ENCODE results near the gene CPN2.

CPN2 gene

DNA sequence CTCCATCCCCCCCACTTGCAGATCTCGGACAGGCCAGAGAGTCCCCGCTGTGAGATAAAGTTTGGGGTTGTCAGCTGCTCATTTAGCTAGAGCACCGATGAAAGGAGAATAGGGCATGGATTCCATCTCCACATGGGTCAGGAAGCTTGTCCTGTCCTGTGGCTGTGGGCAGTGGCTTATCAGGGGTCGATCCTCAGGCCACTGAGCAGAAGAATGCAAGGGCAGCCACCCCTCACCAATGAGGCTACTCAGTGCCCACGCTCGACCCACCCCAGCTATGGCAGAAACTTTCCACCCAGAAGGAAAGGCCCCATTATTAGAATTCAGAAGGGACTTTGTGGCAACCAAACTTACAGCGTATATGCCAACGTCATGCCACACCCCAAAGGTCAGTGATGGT, 43.3 kb downstream of the CPN2 start (continued):
- TF ChIP-seq ISL1 (CRISPR knock-in tag; IDR thresholded peaks at IDR 0.05), result no peak

DNA sequence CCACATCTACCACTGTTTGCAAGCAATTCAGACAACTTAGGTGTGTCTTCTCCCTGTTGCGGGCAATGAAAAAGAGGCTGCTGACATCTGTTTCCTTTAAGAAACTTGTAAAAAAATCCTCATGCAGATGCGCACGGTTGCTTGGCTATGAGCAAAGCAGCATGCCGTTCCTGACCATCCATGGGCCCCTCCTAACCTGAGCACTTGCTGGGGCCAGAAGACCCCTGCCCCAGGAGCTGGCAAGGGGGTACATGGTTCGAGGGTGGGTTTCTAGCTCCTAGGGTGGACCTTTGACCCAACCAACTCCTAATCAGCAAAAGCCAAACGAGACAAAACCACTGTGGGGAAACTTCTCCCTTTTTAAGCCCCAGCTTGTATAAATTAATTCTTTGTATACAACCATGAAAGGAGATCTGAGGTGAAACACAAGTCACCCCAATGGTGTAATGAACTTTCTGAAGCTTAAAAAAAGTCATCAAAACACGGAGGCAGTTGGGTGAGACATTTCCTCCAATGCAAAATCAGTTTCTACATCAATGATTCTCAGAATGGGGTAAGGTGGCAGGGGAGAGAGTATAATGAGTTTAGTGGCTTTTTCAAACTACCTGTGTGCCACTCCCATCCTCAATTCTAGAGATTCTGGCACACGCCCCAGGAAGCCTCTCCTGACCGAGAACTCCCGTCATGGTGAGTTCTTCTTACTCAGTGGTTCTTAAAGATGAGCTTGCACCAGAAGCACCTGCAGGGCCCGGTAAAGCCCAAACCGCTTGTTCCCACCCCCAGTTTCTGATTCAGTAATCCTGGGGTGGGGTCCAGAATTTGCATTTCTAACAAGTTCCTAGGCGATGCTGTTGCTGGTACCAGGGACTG, 44.1 kb downstream of the CPN2 start:
- no peak for ATAC-seq
- TF ChIP-seq ZFP30 (CRISPR knock-in tag; IDR thresholded peaks at IDR 0.05) (no peak), ARNTL (CRISPR knock-in tag; IDR thresholded peaks at IDR 0.05; ENCODE audit: borderline replicate concordance, low read depth) (no peak), CSDC2 (CRISPR knock-in tag; IDR thresholded peaks at IDR 0.05) (no peak), ZNF565 (CRISPR knock-in tag; conservative IDR thresholded peaks at IDR 0.05; ENCODE audit: low read depth) (no peak), BACH2 (CRISPR knock-in tag; IDR thresholded peaks at IDR 0.05; ENCODE audit: borderline replicate concordance) (no peak)

DNA sequence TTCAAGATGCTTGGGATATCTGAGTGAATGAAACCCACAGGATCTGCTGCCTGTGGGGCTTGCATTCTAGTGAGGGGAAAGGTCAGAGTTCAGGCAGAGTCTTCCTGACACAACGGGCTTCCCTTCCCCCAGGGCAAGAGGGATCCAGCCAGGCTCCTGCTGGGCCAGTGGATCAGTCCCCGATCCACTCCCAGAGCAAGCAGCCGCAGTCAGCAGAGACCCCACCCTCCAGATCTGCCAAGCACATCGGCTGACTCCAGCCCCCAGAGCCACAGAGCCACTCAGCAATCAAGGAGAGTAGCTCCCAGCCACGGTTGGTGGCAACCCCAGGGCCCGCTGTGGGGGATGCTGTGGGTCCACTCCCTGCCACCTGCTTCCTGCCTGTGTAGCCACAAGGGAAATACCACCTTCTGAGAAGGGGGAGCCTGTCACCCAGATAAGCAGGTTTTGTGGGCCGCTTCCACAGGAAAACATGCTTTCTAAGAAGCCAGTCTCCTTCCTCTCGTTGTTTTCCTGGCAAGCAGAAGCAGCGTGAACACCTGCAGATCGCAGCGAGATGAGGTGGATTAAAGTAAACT, 44.9 kb downstream of the CPN2 start:
- no peak for ATAC-seq
- TF ChIP-seq ZNF565 (CRISPR knock-in tag; conservative IDR thresholded peaks at IDR 0.05; ENCODE audit: low read depth), result no peak
- TF ChIP-seq ISL1 (CRISPR knock-in tag; IDR thresholded peaks at IDR 0.05), result no peak
- no peak for TF ChIP-seq ZNF70 (CRISPR knock-in tag; IDR thresholded peaks at IDR 0.05)
- TF ChIP-seq PPARA (CRISPR knock-in tag; IDR thresholded peaks at IDR 0.05; ENCODE audit: borderline replicate concordance), result no peak
- no peak for TF ChIP-seq ZNF8 (CRISPR knock-in tag; IDR thresholded peaks at IDR 0.05)
- no peak for TF ChIP-seq ESRRG (CRISPR knock-in tag; IDR thresholded peaks at IDR 0.05)
- TF ChIP-seq, protein P1, sequence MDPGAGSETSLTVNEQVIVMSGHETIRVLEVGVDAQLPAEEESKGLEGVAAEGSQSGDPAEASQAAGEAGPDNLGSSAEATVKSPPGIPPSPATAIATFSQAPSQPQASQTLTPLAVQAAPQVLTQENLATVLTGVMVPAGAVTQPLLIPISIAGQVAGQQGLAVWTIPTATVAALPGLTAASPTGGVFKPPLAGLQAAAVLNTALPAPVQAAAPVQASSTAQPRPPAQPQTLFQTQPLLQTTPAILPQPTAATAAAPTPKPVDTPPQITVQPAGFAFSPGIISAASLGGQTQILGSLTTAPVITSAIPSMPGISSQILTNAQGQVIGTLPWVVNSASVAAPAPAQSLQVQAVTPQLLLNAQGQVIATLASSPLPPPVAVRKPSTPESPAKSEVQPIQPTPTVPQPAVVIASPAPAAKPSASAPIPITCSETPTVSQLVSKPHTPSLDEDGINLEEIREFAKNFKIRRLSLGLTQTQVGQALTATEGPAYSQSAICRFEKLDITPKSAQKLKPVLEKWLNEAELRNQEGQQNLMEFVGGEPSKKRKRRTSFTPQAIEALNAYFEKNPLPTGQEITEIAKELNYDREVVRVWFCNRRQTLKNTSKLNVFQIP (CRISPR knock-in tag; IDR thresholded peaks at IDR 0.05; ENCODE audit: borderline replicate concordance, low read depth), result no peak

DNA sequence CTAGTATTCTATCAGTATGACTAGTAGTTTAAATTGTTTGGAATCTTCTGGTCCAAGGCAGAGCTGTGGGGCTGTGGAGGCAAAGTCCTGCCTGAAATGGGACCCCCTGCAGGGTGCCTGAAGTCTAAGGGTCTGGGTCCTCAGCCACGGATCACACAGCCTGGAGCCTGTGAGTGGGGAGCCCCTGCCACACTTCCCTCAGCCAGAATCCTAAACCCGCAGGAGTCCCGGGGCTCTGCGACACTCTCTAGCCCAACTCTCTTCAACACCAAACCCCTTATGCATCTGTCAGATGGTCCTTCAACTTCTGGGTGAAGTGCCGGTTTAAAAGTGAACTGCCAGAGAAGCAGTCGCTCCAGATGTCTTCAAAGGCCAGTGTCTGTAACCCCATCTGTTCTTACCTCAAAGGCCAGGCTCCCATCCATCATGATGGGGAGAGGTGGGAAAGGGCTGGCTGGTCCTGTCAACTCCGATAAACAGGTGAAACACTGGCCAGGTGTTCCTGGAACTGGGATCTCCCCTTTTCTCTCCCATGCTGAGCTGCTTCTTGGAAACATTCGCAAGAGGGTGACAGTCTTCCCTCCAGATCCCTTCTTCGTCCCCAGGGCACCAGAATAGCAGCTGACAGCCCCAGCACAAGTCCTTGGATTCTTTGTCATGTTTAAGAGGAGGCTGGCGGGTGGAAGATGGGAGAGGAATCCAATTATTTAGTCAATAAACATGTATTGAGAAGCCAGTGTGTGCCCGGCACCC, 45.6 kb downstream of the CPN2 start:
- no peak for ATAC-seq
- TF ChIP-seq ZNF8 (CRISPR knock-in tag; IDR thresholded peaks at IDR 0.05), result no peak
- TF ChIP-seq, protein P2, sequence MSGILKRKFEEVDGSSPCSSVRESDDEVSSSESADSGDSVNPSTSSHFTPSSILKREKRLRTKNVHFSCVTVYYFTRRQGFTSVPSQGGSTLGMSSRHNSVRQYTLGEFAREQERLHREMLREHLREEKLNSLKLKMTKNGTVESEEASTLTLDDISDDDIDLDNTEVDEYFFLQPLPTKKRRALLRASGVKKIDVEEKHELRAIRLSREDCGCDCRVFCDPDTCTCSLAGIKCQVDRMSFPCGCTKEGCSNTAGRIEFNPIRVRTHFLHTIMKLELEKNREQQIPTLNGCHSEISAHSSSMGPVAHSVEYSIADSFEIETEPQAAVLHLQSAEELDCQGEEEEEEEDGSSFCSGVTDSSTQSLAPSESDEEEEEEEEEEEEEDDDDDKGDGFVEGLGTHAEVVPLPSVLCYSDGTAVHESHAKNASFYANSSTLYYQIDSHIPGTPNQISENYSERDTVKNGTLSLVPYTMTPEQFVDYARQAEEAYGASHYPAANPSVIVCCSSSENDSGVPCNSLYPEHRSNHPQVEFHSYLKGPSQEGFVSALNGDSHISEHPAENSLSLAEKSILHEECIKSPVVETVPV (CRISPR knock-in tag; IDR thresholded peaks at IDR 0.05), result no peak
- no peak for TF ChIP-seq SNAI2 (CRISPR knock-in tag; IDR thresholded peaks at IDR 0.05)

DNA sequence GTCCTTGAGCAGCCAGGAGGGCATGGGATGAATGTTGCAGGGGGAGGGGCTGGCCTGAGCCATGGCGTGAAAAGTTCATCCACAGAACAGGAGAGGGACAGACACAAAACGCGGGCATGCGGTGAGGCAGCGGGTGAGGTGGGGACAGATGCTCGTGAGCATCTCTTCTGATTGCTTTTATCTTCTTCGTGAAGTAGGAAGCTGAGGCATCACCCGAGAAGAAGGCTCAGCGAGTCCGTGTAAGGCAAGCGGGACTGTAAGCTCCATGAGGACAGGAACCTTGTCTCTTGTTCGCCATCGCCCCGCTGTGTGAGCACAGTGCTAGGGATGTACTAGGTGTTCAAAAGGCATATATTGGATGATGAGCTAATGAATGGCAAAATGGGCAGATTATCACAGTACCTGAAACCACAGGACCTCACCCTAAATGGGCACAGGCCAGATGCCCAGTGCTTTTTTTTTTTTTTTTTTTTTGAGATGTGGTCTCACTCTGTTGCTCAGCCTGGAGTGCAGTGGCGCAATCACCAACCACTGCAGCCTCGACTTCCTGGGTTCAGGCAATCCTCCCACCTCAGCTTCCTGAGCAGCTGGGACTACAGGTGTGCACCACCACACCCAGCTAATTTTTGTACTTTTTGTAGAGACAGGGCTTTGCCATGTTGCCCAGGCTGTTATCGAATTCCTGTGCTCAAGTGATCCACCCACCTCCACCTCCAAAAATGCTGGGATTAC, 46.8 kb downstream of the CPN2 start:
- no peak for ATAC-seq
- TF ChIP-seq, protein P2 (CRISPR knock-in tag; IDR thresholded peaks at IDR 0.05), result no peak
- TF ChIP-seq SNAI2 (CRISPR knock-in tag; IDR thresholded peaks at IDR 0.05) (no peak), CSDC2 (CRISPR knock-in tag; IDR thresholded peaks at IDR 0.05) (no peak), TOX (CRISPR knock-in tag; IDR thresholded peaks at IDR 0.05; ENCODE audit: borderline replicate concordance) (no peak), ZNF565 (CRISPR knock-in tag; conservative IDR thresholded peaks at IDR 0.05; ENCODE audit: low read depth) (no peak), ZNF70 (CRISPR knock-in tag; IDR thresholded peaks at IDR 0.05) (no peak), GLIS3 (CRISPR knock-in tag; IDR thresholded peaks at IDR 0.05) (no peak), RARB (CRISPR knock-in tag; IDR thresholded peaks at IDR 0.05) (no peak), ESRRG (CRISPR knock-in tag; IDR thresholded peaks at IDR 0.05) (no peak), ZNF8 (CRISPR knock-in tag; IDR thresholded peaks at IDR 0.05) (no peak), ISL1 (CRISPR knock-in tag; IDR thresholded peaks at IDR 0.05) (no peak), BACH2 (CRISPR knock-in tag; IDR thresholded peaks at IDR 0.05; ENCODE audit: borderline replicate concordance) (no peak), OSR1 (CRISPR knock-in tag; IDR thresholded peaks at IDR 0.05) (no peak), PPARA (CRISPR knock-in tag; IDR thresholded peaks at IDR 0.05; ENCODE audit: borderline replicate concordance) (no peak), ZFP3 (CRISPR knock-in tag; IDR thresholded peaks at IDR 0.05) (no peak)
- TF ChIP-seq, protein P3, sequence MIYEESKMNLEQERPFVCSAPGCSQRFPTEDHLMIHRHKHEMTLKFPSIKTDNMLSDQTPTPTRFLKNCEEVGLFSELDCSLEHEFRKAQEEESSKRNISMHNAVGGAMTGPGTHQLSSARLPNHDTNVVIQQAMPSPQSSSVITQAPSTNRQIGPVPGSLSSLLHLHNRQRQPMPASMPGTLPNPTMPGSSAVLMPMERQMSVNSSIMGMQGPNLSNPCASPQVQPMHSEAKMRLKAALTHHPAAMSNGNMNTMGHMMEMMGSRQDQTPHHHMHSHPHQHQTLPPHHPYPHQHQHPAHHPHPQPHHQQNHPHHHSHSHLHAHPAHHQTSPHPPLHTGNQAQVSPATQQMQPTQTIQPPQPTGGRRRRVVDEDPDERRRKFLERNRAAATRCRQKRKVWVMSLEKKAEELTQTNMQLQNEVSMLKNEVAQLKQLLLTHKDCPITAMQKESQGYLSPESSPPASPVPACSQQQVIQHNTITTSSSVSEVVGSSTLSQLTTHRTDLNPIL (CRISPR knock-in tag; IDR thresholded peaks at IDR 0.05; ENCODE audit: low read depth), result no peak
- TF ChIP-seq, protein P1 (CRISPR knock-in tag; IDR thresholded peaks at IDR 0.05; ENCODE audit: borderline replicate concordance, low read depth), result no peak
- TF ChIP-seq, protein P4, sequence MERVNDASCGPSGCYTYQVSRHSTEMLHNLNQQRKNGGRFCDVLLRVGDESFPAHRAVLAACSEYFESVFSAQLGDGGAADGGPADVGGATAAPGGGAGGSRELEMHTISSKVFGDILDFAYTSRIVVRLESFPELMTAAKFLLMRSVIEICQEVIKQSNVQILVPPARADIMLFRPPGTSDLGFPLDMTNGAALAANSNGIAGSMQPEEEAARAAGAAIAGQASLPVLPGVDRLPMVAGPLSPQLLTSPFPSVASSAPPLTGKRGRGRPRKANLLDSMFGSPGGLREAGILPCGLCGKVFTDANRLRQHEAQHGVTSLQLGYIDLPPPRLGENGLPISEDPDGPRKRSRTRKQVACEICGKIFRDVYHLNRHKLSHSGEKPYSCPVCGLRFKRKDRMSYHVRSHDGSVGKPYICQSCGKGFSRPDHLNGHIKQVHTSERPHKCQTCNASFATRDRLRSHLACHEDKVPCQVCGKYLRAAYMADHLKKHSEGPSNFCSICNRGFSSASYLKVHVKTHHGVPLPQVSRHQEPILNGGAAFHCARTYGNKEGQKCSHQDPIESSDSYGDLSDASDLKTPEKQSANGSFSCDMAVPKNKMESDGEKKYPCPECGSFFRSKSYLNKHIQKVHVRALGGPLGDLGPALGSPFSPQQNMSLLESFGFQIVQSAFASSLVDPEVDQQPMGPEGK (CRISPR knock-in tag; IDR thresholded peaks at IDR 0.05; ENCODE audit: borderline replicate concordance), result no peak
